PC-3 (cell line): ENCODE measurements around the gene ZNF764. TPM values are rescaled to one million over a fixed set of nuclear protein-coding genes. Genes with fewer than 3 reads are reported as not detected.

ENCODE experiments used
- ATAC-seq: fragments of 200-7000 bp; cut with Tn5 transposase; 2 replicates; pipeline ENCODE4 v1.9.1; 2020; ENCODE audit warnings: mild to moderate bottlenecking, moderate library complexity
- BruUV-seq: library from RNA; stranded (reverse); fragments of 400-500 nt; replicated peaks from 2 replicates; lab custom pipeline; 2021; lab: Mats Ljungman, UMichigan
- CTCF ChIA-PET: fragments of 300-600 bp; sonication (Branson Sonifier 250); formaldehyde crosslinking; loops from one replicate; lab custom pipeline; 2022; ENCODE audit warnings: antibody characterized with exemption; lab: Charles Lee
- POLR2A ChIA-PET: fragments of 300-600 bp; sonication (Branson Sonifier 250); formaldehyde crosslinking; loops from one replicate; lab custom pipeline; 2022; ENCODE audit warnings: antibody characterized with exemption; ENCODE audit not compliant: unreplicated experiment; lab: Charles Lee
- DNase-seq: peaks from one replicate; pipeline ENCODE4 v3.0.0-alpha.2; 2015
- H2AFZ ChIP-seq: fragments of 300-600 bp; sonication (generic); 2 replicates; pipeline ENCODE4 v1.6.0; 2016; ENCODE audit warnings: antibody characterized with exemption, low read length
- H3F3A ChIP-seq: fragments of 300-600 bp; sonication (generic); one replicate; pipeline ENCODE4 v1.6.0; 2017; ENCODE audit warnings: antibody characterized with exemption, low read length, control low read depth, mild to moderate bottlenecking; ENCODE audit not compliant: unreplicated experiment
- H3K27ac ChIP-seq: fragments of 300-600 bp; sonication (generic); 2 replicates; pipeline ENCODE4 v1.5.1; 2016; ENCODE audit warnings: mild to moderate bottlenecking, low read length
- H3K27me3 ChIP-seq: fragments of 300-600 bp; sonication (generic); 2 replicates; pipeline ENCODE4 v1.6.1; 2016; ENCODE audit warnings: low read length, mixed read lengths
- H3K36me3 ChIP-seq: fragments of 300-600 bp; sonication (generic); 2 replicates; pipeline ENCODE4 v1.6.1; 2016; ENCODE audit warnings: low read depth, mixed run types, low read length, mixed read lengths
- H3K4me1 ChIP-seq: fragments of 300-600 bp; sonication (generic); 2 replicates; pipeline ENCODE4 v1.5.1; 2016; ENCODE audit warnings: low read length; ENCODE audit not compliant: insufficient read depth
- H3K4me2 ChIP-seq: fragments of 300-600 bp; sonication (generic); 2 replicates; pipeline ENCODE4 v1.6.0; 2016; ENCODE audit warnings: low read length
- H3K4me3 ChIP-seq: fragments of 300-600 bp; sonication (generic); 2 replicates; pipeline ENCODE4 v1.5.1; 2016; ENCODE audit warnings: mild to moderate bottlenecking, low read length, mixed read lengths
- H3K79me2 ChIP-seq: fragments of 300-600 bp; sonication (generic); 2 replicates; pipeline ENCODE4 v1.6.1; 2017; ENCODE audit warnings: low read length, mixed read lengths
- H3K9ac ChIP-seq: fragments of 300-600 bp; sonication (generic); 2 replicates; pipeline ENCODE4 v1.6.0; 2016; ENCODE audit warnings: mild to moderate bottlenecking, low read length
- H3K9me2 ChIP-seq: fragments of 300-600 bp; sonication (generic); replicated peaks from 2 replicates; pipeline ENCODE4 v1.6.1; 2016; ENCODE audit warnings: mixed run types, low read length, mixed read lengths
- H3K9me3 ChIP-seq: fragments of 300-600 bp; sonication (generic); 2 replicates; pipeline ENCODE4 v1.6.1; 2016; ENCODE audit warnings: low read length, mixed read lengths
- H4K20me1 ChIP-seq: fragments of 300-600 bp; sonication (generic); 2 replicates; pipeline ENCODE4 v1.6.1; 2016; ENCODE audit warnings: low read length, mixed read lengths
- EZH2 ChIP-seq: fragments of 300-600 bp; sonication (generic); IDR thresholded peaks from one replicate; pipeline ENCODE4 v1.6.1; 2017; ENCODE audit warnings: antibody characterized with exemption, mild to moderate bottlenecking, low read length; ENCODE audit not compliant: unreplicated experiment
- EZH2phosphoT487 ChIP-seq: fragments of 300-600 bp; sonication (generic); IDR thresholded peaks from 2 replicates; pipeline ENCODE4 v1.6.1; 2018; ENCODE audit warnings: mild to moderate bottlenecking, antibody characterized with exemption, low read length, borderline replicate concordance
- intact Hi-C: fragments of 100-400 bp; cut with micrococcal nuclease; formaldehyde crosslinking; loops from 2 replicates; pipeline ENCODE4 v1.9.0; 2023
- total RNA-seq: library from RNA; depleted of rRNA; stranded (reverse); fragments of >200 nt; gene quantifications from 2 replicates; pipeline ENCODE4 v1.2.3, GENCODE V29; 2014
- TF ChIP-seq, protein P1 (sequence below): fragments of 300-600 bp; sonication (generic); conservative IDR thresholded peaks from 2 replicates; pipeline ENCODE4 v1.5.1; 2017; ENCODE audit warnings: antibody characterized with exemption, low read depth, mild to moderate bottlenecking, low read length

Gene ZNF764
- total RNA-seq, 1 experiment from 2014 or later, result 8.1 TPM

DNA sequence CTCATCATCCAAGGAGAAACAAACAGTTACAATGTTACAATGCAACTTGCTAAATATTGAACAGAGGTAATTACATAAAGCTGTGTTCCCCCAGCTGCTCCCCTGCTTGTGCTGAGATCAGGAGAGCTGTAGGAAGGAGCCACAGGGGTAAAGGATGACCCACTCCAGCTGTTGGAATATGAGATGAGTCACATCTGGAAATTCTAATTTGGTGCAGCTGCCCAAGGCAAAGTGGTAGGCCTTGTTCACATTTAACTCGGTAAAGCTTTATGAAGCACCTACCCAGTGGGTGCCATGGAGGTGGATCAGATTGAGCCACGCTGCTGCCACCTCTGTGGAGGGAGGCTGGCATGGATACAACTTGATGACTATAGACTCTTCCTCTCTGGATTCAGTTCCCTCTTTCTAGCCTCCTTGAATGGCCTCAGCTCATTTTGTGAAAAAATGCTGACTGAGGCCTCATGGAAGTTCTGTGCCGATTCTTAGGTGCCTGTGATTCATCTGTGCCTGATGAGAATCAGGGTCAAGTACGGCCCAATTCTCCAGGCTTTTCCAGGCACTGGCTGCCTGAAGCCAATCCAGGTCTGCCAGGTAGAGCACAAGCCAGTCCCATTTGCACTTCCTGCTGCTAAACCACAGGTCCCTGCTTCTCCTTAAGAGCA is 44.6 kb upstream of the ZNF764 start:
- Histone ChIP-seq H3K79me2 (no peaks in the 10 kb centered on the region), H3K4me1 (no peaks in the 10 kb centered on the region), H4K20me1 (no peaks in the 10 kb centered on the region), H3K4me2 (no peak overlapping the region), H3K36me3 (no peaks in the 10 kb centered on the region; the same call in none of the 2 replicates), H3F3A (no peaks in the 10 kb centered on the region), H2AFZ (no peak overlapping the region), H3K9me2 (no peaks in the 10 kb centered on the region), H3K9ac (no peak overlapping the region), H3K4me3 (no peak overlapping the region), H3K9me3 (no peaks in the 10 kb centered on the region), H3K27ac (no peak overlapping the region), H3K27me3 (no peaks in the 10 kb centered on the region)
- POLR2A ChIA-PET, result no interaction called here
- BruUV-seq, result no TSS peak
- no peak for ATAC-seq
- CTCF ChIA-PET, result no interaction called here
- intact Hi-C loops, result no loop called here
- no peak for DNase-seq
- TF ChIP-seq EZH2phosphoT487, result no peak

DNA sequence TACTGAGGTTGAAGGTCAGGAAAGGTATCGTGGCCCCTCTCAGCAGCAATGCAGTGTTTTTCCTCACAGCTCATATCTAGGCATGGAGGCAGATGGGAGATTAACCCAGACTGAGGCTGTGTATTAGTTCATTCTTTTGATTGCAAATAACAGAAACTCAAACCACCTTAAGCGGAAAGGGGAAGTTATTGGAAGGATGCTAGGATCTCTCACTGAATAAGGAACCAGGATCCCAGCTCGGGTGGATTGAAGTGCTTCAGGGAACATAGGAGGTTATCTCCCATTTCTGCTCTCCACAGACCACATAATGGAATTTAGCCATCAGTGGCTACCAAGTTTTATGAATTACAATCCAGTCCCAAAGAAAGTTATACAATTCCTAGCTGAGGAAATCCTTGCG is 43.8 kb upstream of the ZNF764 start:
- TF ChIP-seq EZH2 (no peak), EZH2phosphoT487 (no peak)
- TF ChIP-seq, protein P1, sequence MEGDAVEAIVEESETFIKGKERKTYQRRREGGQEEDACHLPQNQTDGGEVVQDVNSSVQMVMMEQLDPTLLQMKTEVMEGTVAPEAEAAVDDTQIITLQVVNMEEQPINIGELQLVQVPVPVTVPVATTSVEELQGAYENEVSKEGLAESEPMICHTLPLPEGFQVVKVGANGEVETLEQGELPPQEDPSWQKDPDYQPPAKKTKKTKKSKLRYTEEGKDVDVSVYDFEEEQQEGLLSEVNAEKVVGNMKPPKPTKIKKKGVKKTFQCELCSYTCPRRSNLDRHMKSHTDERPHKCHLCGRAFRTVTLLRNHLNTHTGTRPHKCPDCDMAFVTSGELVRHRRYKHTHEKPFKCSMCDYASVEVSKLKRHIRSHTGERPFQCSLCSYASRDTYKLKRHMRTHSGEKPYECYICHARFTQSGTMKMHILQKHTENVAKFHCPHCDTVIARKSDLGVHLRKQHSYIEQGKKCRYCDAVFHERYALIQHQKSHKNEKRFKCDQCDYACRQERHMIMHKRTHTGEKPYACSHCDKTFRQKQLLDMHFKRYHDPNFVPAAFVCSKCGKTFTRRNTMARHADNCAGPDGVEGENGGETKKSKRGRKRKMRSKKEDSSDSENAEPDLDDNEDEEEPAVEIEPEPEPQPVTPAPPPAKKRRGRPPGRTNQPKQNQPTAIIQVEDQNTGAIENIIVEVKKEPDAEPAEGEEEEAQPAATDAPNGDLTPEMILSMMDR, result no peak
- Histone ChIP-seq H3K9me3 (no peaks in the 10 kb centered on the region), H2AFZ (no peak overlapping the region), H3K27me3 (no peaks in the 10 kb centered on the region), H3K27ac (no peak overlapping the region), H3K4me1 (no peaks in the 10 kb centered on the region), H3K4me3 (no peak overlapping the region), H3K4me2 (no peak overlapping the region), H3K9ac (no peak overlapping the region), H3F3A (no peaks in the 10 kb centered on the region), H4K20me1 (no peaks in the 10 kb centered on the region), H3K79me2 (no peaks in the 10 kb centered on the region), H3K9me2 (no peaks in the 10 kb centered on the region), H3K36me3 (no peaks in the 10 kb centered on the region; the same call in none of the 2 replicates)
- POLR2A ChIA-PET, result no interaction called here
- ATAC-seq, result no peak
- no peak for DNase-seq
- CTCF ChIA-PET, result no interaction called here
- intact Hi-C loops, result no loop called here
- BruUV-seq, result no TSS peak

DNA sequence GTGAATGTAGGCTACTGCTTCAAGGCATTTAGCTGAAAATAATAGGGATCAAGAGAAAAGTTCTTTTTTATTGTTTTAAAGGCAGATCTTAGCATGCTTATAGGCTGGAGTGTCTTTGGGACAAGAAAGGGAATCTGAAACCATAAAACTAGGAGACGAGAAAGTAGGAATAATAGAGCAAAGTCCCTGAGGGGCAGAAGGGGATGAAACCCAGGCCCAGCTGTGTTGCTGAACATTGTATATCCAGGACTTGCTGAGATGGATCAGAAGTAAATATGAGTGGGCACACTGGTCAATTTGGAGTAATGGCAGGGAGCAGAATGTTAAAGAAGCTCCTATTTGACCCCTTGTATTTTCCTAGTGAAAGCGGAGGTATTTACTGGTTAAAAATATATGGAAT is 42.8 kb upstream of the ZNF764 start:
- no peaks in the 10 kb centered on the region for H3K27me3 ChIP-seq
- no TSS peak for BruUV-seq
- ChIA-PET CTCF (no interaction called here), POLR2A (no interaction called here)
- no peak overlapping the region for H3K4me2 ChIP-seq
- DNase-seq (no peak), ATAC-seq (no peak)
- H3K9me2 ChIP-seq, result no peaks in the 10 kb centered on the region
- H3K9ac ChIP-seq, result no peak overlapping the region
- no peaks in the 10 kb centered on the region for H4K20me1 ChIP-seq
- no peaks in the 10 kb centered on the region for H3F3A ChIP-seq
- H3K79me2 ChIP-seq, result no peaks in the 10 kb centered on the region
- H3K9me3 ChIP-seq, result no peaks in the 10 kb centered on the region
- TF ChIP-seq EZH2phosphoT487, result no peak
- TF ChIP-seq EZH2, result no peak
- TF ChIP-seq, protein P1, result no peak
- H3K4me3 ChIP-seq, result no peak overlapping the region
- no peak overlapping the region for H3K27ac ChIP-seq
- H2AFZ ChIP-seq, result no peak overlapping the region
- intact Hi-C loops, result no loop called here
- no peaks in the 10 kb centered on the region for H3K4me1 ChIP-seq
- H3K36me3 ChIP-seq, result no peaks in the 10 kb centered on the region; the same call in none of the 2 replicates
